H1 (cell line): ENCODE data around the gene EPHA1. TPM values are rescaled to one million over a fixed set of nuclear protein-coding genes. Genes with fewer than 3 reads are reported as not detected.

ENCODE experiments used
- JUN ChIP-seq: IDR thresholded peaks from 2 replicates; pipeline ENCODE4 v1.6.1; 2011; ENCODE audit warnings: low read depth, mild to moderate bottlenecking, improper control_type of control experiment, low read length
- POU5F1 ChIP-seq: IDR thresholded peaks from 2 replicates; pipeline ENCODE4 v1.6.1; 2011; ENCODE audit warnings: low read depth, mild to moderate bottlenecking, low read length, moderate library complexity
- polyA plus RNA-seq, 7 experiments: library from polyadenylated mRNA; depleted of rRNA in 3 of 7; stranded (reverse) in 5 of 7; unstranded in 2 of 7; fragments of >200 nt in 5 of 7; fragments of 200-250 nt in 2 of 7; gene quantifications; 1 replicate in 5 of 7; 2 replicates in 1 of 7; 4 replicates in 1 of 7; pipeline versions ENCODE4 v1.2.1 to v1.2.3, GENCODE V29; 2011 to 2013; ENCODE audit warnings: missing spikeins in 2 of 7, mixed read lengths in 2 of 7
- total RNA-seq: library from RNA; stranded (reverse); fragmentation: NEBNext Ultra II Directional; extraction: Animal tissue kit (Norgen Biotek cat#: 25700); gene quantifications from 2 replicates; pipeline ENCODE4 v1.2.1, GENCODE V29; 2021
- TF ChIP-seq, protein P1 (sequence below): fragments of 300-600 bp; sonication (generic); IDR thresholded peaks from 2 replicates; pipeline ENCODE4 v1.7.1; 2012; ENCODE audit warnings: low read length, moderate library complexity, mild to moderate bottlenecking, inconsistent platforms; ENCODE audit not compliant: insufficient replicate concordance

EPHA1 gene
- total and polyA plus RNA-seq, 2 of the 8 experiments (the other 6 are each of a cell fraction or from before 2014, with no cell fraction given), result 86.5 to 133 TPM

DNA sequence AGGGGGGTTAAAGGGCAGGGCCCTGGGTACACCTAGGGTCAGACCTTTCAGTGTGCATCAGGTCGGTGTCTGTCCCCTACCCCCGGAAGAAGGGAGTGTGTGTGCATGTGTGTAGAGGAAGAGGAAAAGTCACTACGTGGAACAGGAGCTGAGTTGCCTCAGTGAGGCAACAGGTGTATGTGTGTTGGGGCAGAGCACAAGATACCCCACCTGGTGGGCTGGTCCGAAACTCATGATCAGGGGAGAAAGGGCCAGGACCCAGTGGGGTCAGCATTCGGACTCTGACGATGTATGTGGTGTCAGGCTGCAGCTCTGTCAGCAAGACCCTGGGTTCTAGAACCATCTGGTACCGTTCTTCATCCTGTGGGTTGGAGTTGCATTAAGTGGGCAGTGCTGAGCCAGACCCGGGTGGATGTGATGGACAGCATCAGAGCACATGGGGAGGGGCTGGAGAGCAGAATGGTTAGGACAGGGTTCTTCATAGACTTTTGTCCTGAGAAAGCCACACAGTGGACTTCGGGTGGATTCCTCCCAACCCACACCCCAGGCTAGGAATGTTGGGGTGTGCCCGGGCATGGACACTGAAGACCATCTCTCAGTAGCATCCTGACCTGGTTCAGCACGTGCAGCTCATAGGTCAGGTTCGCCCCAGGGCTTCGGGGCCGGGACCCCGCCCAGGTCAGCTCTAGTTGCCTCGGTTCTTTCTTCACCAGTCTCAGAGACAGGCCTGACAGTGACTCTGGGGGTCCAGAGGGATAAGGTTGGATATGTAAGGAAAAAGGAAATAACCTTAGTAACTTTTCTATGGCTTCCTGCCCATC, 10.7 kb downstream of the EPHA1 start (continued):
- TF ChIP-seq, protein P1, sequence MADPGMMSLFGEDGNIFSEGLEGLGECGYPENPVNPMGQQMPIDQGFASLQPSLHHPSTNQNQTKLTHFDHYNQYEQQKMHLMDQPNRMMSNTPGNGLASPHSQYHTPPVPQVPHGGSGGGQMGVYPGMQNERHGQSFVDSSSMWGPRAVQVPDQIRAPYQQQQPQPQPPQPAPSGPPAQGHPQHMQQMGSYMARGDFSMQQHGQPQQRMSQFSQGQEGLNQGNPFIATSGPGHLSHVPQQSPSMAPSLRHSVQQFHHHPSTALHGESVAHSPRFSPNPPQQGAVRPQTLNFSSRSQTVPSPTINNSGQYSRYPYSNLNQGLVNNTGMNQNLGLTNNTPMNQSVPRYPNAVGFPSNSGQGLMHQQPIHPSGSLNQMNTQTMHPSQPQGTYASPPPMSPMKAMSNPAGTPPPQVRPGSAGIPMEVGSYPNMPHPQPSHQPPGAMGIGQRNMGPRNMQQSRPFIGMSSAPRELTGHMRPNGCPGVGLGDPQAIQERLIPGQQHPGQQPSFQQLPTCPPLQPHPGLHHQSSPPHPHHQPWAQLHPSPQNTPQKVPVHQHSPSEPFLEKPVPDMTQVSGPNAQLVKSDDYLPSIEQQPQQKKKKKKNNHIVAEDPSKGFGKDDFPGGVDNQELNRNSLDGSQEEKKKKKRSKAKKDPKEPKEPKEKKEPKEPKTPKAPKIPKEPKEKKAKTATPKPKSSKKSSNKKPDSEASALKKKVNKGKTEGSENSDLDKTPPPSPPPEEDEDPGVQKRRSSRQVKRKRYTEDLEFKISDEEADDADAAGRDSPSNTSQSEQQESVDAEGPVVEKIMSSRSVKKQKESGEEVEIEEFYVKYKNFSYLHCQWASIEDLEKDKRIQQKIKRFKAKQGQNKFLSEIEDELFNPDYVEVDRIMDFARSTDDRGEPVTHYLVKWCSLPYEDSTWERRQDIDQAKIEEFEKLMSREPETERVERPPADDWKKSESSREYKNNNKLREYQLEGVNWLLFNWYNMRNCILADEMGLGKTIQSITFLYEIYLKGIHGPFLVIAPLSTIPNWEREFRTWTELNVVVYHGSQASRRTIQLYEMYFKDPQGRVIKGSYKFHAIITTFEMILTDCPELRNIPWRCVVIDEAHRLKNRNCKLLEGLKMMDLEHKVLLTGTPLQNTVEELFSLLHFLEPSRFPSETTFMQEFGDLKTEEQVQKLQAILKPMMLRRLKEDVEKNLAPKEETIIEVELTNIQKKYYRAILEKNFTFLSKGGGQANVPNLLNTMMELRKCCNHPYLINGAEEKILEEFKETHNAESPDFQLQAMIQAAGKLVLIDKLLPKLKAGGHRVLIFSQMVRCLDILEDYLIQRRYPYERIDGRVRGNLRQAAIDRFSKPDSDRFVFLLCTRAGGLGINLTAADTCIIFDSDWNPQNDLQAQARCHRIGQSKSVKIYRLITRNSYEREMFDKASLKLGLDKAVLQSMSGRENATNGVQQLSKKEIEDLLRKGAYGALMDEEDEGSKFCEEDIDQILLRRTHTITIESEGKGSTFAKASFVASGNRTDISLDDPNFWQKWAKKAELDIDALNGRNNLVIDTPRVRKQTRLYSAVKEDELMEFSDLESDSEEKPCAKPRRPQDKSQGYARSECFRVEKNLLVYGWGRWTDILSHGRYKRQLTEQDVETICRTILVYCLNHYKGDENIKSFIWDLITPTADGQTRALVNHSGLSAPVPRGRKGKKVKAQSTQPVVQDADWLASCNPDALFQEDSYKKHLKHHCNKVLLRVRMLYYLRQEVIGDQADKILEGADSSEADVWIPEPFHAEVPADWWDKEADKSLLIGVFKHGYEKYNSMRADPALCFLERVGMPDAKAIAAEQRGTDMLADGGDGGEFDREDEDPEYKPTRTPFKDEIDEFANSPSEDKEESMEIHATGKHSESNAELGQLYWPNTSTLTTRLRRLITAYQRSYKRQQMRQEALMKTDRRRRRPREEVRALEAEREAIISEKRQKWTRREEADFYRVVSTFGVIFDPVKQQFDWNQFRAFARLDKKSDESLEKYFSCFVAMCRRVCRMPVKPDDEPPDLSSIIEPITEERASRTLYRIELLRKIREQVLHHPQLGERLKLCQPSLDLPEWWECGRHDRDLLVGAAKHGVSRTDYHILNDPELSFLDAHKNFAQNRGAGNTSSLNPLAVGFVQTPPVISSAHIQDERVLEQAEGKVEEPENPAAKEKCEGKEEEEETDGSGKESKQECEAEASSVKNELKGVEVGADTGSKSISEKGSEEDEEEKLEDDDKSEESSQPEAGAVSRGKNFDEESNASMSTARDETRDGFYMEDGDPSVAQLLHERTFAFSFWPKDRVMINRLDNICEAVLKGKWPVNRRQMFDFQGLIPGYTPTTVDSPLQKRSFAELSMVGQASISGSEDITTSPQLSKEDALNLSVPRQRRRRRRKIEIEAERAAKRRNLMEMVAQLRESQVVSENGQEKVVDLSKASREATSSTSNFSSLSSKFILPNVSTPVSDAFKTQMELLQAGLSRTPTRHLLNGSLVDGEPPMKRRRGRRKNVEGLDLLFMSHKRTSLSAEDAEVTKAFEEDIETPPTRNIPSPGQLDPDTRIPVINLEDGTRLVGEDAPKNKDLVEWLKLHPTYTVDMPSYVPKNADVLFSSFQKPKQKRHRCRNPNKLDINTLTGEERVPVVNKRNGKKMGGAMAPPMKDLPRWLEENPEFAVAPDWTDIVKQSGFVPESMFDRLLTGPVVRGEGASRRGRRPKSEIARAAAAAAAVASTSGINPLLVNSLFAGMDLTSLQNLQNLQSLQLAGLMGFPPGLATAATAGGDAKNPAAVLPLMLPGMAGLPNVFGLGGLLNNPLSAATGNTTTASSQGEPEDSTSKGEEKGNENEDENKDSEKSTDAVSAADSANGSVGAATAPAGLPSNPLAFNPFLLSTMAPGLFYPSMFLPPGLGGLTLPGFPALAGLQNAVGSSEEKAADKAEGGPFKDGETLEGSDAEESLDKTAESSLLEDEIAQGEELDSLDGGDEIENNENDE, result no peak
- TF ChIP-seq JUN (no peak), POU5F1 (no peak)
